Rectal smooth muscle tissue (tissue), 1 donor: ENCODE data around the gene FTO.

Source experiments
- H3K27ac ChIP-seq: one replicate; pipeline ENCODE4 v1.7.0; 2013; ENCODE audit warnings: low read depth, low read length, inconsistent platforms
- H3K27me3 ChIP-seq: one replicate; pipeline ENCODE4 v1.7.0; 2013; ENCODE audit warnings: low read length; ENCODE audit not compliant: control insufficient read depth, insufficient read depth
- H3K36me3 ChIP-seq: one replicate; pipeline ENCODE4 v1.7.0; 2013; ENCODE audit warnings: low read length; ENCODE audit not compliant: control insufficient read depth, insufficient read depth
- H3K4me1 ChIP-seq: one replicate; pipeline ENCODE4 v1.7.0; 2013; ENCODE audit warnings: low read length; ENCODE audit not compliant: control insufficient read depth, insufficient read depth
- H3K4me3 ChIP-seq: one replicate; pipeline ENCODE4 v1.7.0; 2013; ENCODE audit warnings: low read length
- H3K9ac ChIP-seq: one replicate; pipeline ENCODE4 v1.7.0; 2013; ENCODE audit warnings: low read length

FTO gene

GRCh38 chr16:53822936-53823529 lies 119.1 kb downstream of the FTO start:
- H3K4me3 ChIP-seq = no peak overlapping the region
- no peaks in the 10 kb centered on the region for H3K36me3 ChIP-seq
- no peak overlapping the region for H3K27ac ChIP-seq
- no peak overlapping the region for H3K9ac ChIP-seq
- H3K27me3 ChIP-seq = no peaks in the 10 kb centered on the region
- peaks cover 2% of the 10 kb centered on the region for H3K4me1 ChIP-seq

DNA sequence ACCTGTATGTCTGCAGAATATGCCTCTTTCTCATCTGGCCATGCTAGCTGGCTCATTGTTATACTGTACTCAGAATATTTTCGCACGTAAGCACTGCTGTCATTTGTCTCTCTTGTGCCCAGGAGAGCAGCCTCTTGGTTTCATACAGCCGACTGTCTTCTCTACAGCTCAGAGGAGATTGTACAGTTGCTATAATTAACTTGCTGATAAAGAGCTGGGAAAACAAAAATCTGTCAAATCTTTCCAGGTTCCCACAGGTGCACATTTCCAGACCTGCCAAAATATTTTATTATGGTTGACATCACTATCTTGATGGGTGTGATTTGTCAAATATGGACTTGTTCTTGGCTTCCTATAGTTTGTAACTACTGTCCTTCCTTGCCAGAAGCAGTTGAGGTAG lies 122.7 kb downstream of the FTO start:
- Histone ChIP-seq H3K36me3 (no peaks in the 10 kb centered on the region), H3K9ac (no peak overlapping the region), H3K4me3 (no peak overlapping the region), H3K4me1 (peaks cover 2% of the 10 kb centered on the region), H3K27ac (no peak overlapping the region), H3K27me3 (no peaks in the 10 kb centered on the region)

GRCh38 chr16:53827741-53828140 lies 123.8 kb downstream of the FTO start:
- no peak overlapping the region for H3K27ac ChIP-seq
- no peak overlapping the region for H3K4me3 ChIP-seq
- no peaks in the 10 kb centered on the region for H3K36me3 ChIP-seq
- no peak overlapping the region for H3K9ac ChIP-seq
- no peaks in the 10 kb centered on the region for H3K27me3 ChIP-seq
- no peaks in the 10 kb centered on the region for H3K4me1 ChIP-seq

GRCh38 chr16:53829186-53829747 lies 125.3 kb downstream of the FTO start:
- Histone ChIP-seq H3K4me1 (no peaks in the 10 kb centered on the region), H3K27me3 (no peaks in the 10 kb centered on the region), H3K9ac (no peak overlapping the region), H3K36me3 (no peaks in the 10 kb centered on the region), H3K4me3 (no peak overlapping the region), H3K27ac (no peak overlapping the region)

DNA sequence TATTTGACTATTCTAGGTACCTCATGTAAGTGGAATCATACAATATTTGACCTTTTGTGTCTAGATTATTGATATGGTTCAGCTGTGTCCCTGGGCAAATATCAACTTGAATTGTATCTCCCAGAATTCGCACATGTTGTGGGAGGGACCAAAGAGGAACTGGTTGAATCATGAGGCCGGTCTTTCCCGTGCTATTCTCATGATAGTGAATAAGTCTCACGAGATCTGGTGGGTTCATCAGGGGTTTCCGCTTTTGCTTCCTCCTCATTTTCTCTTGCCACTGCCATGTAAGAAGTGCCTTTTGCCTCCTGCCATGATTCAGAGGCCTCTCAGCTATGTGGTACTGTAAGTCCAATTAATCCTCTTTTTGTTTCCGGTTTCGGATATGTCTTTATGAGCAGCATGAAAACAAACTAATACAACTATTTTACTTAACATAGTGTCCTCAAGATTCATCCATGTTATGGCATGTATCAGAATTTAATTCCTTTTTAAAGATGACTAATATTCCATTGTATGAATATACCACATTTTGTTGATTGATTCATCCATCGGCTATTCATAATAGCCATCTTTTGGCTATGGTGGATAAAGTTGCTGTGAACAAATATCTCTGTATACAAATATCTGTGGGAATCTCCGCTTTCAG lies 129.1 kb downstream of the FTO start:
- H3K27me3 ChIP-seq = no peaks in the 10 kb centered on the region
- H3K4me1 ChIP-seq = no peaks in the 10 kb centered on the region
- no peaks in the 10 kb centered on the region for H3K36me3 ChIP-seq
- no peak overlapping the region for H3K9ac ChIP-seq
- no peak overlapping the region for H3K4me3 ChIP-seq
- H3K27ac ChIP-seq = no peak overlapping the region

GRCh38 chr16:53836142-53836541 lies 132.2 kb downstream of the FTO start:
- no peaks in the 10 kb centered on the region for H3K4me1 ChIP-seq
- no peaks in the 10 kb centered on the region for H3K27me3 ChIP-seq
- no peak overlapping the region for H3K4me3 ChIP-seq
- H3K27ac ChIP-seq = no peak overlapping the region
- H3K9ac ChIP-seq = no peak overlapping the region
- no peaks in the 10 kb centered on the region for H3K36me3 ChIP-seq

DNA sequence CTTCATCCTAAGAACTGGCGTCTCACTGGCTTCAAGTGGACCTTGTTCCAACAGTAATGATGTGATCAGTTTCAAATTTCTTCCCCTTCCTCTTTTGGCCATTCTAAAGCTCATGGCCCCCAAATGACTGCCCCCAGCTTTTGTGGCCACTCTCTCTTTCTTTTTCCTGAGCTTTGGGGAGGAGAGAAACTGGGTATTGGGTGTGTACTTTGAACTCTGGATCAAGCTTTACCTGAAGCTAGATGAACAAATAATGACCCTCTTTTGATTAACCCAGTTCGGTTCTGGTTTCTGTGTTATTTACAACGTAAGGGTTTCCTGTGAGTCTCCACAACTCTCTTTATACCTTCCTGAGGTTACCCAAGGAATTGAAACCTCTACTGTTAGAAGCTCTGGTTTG lies 132.7 kb downstream of the FTO start:
- no peaks in the 10 kb centered on the region for H3K27me3 ChIP-seq
- H3K27ac ChIP-seq = no peak overlapping the region
- H3K4me3 ChIP-seq = no peak overlapping the region
- H3K4me1 ChIP-seq = no peaks in the 10 kb centered on the region
- H3K36me3 ChIP-seq = no peaks in the 10 kb centered on the region
- H3K9ac ChIP-seq = no peak overlapping the region

GRCh38 chr16:53837426-53837825 lies 133.5 kb downstream of the FTO start:
- Histone ChIP-seq H3K36me3 (no peaks in the 10 kb centered on the region), H3K27ac (no peak overlapping the region), H3K4me1 (no peaks in the 10 kb centered on the region), H3K9ac (no peak overlapping the region), H3K4me3 (no peak overlapping the region), H3K27me3 (no peaks in the 10 kb centered on the region)

GRCh38 chr16:53839150-53839549 lies 135.2 kb downstream of the FTO start:
- Histone ChIP-seq H3K27me3 (no peaks in the 10 kb centered on the region), H3K36me3 (no peaks in the 10 kb centered on the region), H3K9ac (no peak overlapping the region), H3K27ac (no peak overlapping the region), H3K4me3 (no peak overlapping the region), H3K4me1 (no peaks in the 10 kb centered on the region)

GRCh38 chr16:53840456-53840855 lies 136.5 kb downstream of the FTO start:
- Histone ChIP-seq H3K9ac (no peak overlapping the region), H3K4me3 (no peak overlapping the region), H3K27ac (no peak overlapping the region), H3K27me3 (no peaks in the 10 kb centered on the region), H3K36me3 (no peaks in the 10 kb centered on the region), H3K4me1 (no peaks in the 10 kb centered on the region)

DNA sequence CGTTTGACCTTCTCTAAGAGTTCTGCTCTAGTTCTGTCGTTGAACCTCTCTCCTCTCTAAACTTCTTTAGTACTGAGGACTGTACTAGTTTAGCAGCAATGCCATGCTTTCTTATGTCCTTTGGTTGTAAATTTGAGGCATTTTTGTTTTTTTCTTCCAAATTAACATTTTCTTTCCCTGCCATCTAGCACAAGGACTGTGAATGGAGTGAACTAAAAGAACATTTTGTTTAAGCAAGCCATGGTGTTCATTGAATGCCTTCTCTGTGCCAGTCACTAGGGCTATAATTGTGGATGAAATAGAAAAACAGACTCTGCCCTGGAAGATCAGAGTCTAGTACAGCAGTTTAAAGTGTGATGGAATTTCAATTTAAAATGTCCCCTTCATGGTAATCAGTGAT lies 137.9 kb downstream of the FTO start:
- Histone ChIP-seq H3K4me3 (no peak overlapping the region), H3K36me3 (no peaks in the 10 kb centered on the region), H3K27ac (no peak overlapping the region), H3K27me3 (no peaks in the 10 kb centered on the region), H3K4me1 (no peaks in the 10 kb centered on the region), H3K9ac (no peak overlapping the region)

DNA sequence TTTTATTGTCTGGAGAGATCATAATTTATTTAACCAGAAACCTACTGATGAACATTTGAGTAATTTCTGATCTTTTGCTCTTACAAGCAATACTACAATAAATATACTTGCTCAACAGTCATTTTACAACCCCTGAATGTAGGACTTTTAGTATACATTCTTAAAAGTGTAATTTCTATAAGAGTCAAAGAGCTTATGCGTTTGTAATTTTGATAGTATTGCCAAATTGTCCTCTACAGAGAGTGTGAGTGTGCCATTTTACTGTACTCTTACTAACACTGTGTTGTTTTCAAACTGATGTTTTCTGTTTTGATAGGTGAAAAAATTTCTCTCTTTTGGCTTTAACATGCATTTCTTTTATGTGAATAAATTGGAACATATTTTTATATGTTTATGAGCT lies 139.1 kb downstream of the FTO start:
- no peak overlapping the region for H3K27ac ChIP-seq
- no peaks in the 10 kb centered on the region for H3K4me1 ChIP-seq
- H3K27me3 ChIP-seq = no peaks in the 10 kb centered on the region
- H3K9ac ChIP-seq = no peak overlapping the region
- H3K4me3 ChIP-seq = no peak overlapping the region
- H3K36me3 ChIP-seq = no peaks in the 10 kb centered on the region

GRCh38 chr16:53844804-53845203 lies 140.8 kb downstream of the FTO start:
- no peak overlapping the region for H3K27ac ChIP-seq
- no peaks in the 10 kb centered on the region for H3K27me3 ChIP-seq
- no peak overlapping the region for H3K9ac ChIP-seq
- no peaks in the 10 kb centered on the region for H3K36me3 ChIP-seq
- H3K4me1 ChIP-seq = no peaks in the 10 kb centered on the region
- H3K4me3 ChIP-seq = no peak overlapping the region
